Adrenal gland (tissue), 12 donors: Measurements from ENCODE around the gene BUD31. TPM values are rescaled to one million over a fixed set of nuclear protein-coding genes. Genes with fewer than 3 reads are reported as not detected.
"Not testable (repeated sequence)": the region's sequence is repeated elsewhere in the genome, so short reads cannot be mapped to it uniquely, and the experiment has no call there.

Experiments
- DNase-seq, 7 donors: peaks; one replicate each; pipeline ENCODE4 v3.0.0-alpha.2; 2019 to 2020
- H3K27ac ChIP-seq, 5 donors: fragments of 200-600 bp; sonication (generic) in 4 of 5; 1 replicate in 3 of 5; 2 replicates in 2 of 5; pipeline versions ENCODE4 v1.5.1 to v1.8.0; 2016 to 2020; ENCODE audit warnings: mild to moderate bottlenecking in 1 of 5
- H3K27me3 ChIP-seq: fragments of 200-600 bp; 2 replicates; pipeline ENCODE4 v1.8.0; 2021
- H3K36me3 ChIP-seq, 2 donors: fragments of 200-600 bp; replicated peaks in 1 of 2; 1 replicate in 1 of 2; 2 replicates in 1 of 2; pipeline versions ENCODE4 v1.5.1 to v1.8.0; 2018 to 2022
- H3K4me1 ChIP-seq, 2 donors: fragments of 200-600 bp; replicated peaks in 1 of 2; 1 replicate in 1 of 2; 2 replicates in 1 of 2; pipeline versions ENCODE4 v1.5.1 to v1.8.0; 2018 to 2021
- H3K4me3 ChIP-seq, 4 donors: fragments of 200-600 bp; sonication (generic) in 3 of 4; one replicate each; pipeline ENCODE4 v1.5.1; 2016 to 2018
- H3K9me3 ChIP-seq, 3 donors: fragments of 200-600 bp; sonication (generic) in 1 of 3; replicated peaks in 1 of 3; 1 replicate in 2 of 3; 2 replicates in 1 of 3; pipeline versions ENCODE4 v1.5.1 to v1.8.0; 2016 to 2021
- CTCF ChIP-seq, 6 experiments: fragments of 450-650 bp in 4 of 6; fragments of 200-600 bp in 2 of 6; sonication (generic) in 1 of 6; IDR thresholded peaks; 1 replicate in 5 of 6; 2 replicates in 1 of 6; pipeline versions ENCODE4 v1.5.1 to v1.8.0; 2016 to 2021; ENCODE audit warnings: antibody characterized with exemption in 6 of 6, mild to moderate bottlenecking in 2 of 6, moderate library complexity in 1 of 6
- POLR2A ChIP-seq, 2 donors: fragments of 450-650 bp; IDR thresholded peaks; one replicate each; pipeline ENCODE4 v1.6.1; 2017; ENCODE audit warnings: antibody characterized with exemption in 2 of 2, mild to moderate bottlenecking in 2 of 2, moderate library complexity in 1 of 2
- WGBS, 4 donors: extraction: QIAGEN DNeasy Blood & Tissue Kit in 2 of 4; methylation state at CpG; one replicate each; pipeline versions ENCODE4 v1.1.5 to v1.1.7; 2013 to 2017; 5-methylcytosine and 5-hydroxymethylcytosine counted together
- intact Hi-C, 2 donors: fragments of 100-400 bp; cut with DNase I; formaldehyde crosslinking; loops; one replicate each; pipeline versions ENCODE4 v1.14.1 to v1.15.0; 2022 to 2023
- polyA plus RNA-seq, 3 donors: library from polyadenylated mRNA; stranded (reverse); fragments of 200-250 nt in 2 of 3; fragments of 350-450 nt in 1 of 3; fragmentation: Illumina TruSeq in 1 of 3; extraction: RNeasy Lipid Tissue Mini Kit (QIAGEN cat#74804) in 1 of 3; gene quantifications; one replicate each; pipeline ENCODE4 v1.2.3, GENCODE V29; 2013 to 2014
- total RNA-seq, 9 donors: library from RNA; depleted of rRNA in 4 of 9; stranded (reverse); fragments of >200 nt in 4 of 9; fragments of 120-200 nt in 1 of 9; fragmentation: NEBNext Ultra II Directional in 1 of 9; extraction: Animal tissue kit (Norgen Biotek cat#: 25700) in 1 of 9; gene quantifications; one replicate each; pipeline versions ENCODE4 v1.1.0 to v1.2.4, GENCODE V29; 2013 to 2023
- donor health status: healthy with polysubstance abuse.
- donor health status: Bipolar disorder and iron deficiency.
- donor health status: DM: yes; HTN: yes; CAD: no.
- donor health status: DM: no; HTN: no; CAD: no.
- donor health status: DM: no; HTN: no; CAD: no.
- donor health status: DM: yes; HTN: yes; CAD: no.

BUD31 gene
- total and polyA plus RNA-seq, 12 donors = 59.0 to 287 (median 86.7) TPM

DNA sequence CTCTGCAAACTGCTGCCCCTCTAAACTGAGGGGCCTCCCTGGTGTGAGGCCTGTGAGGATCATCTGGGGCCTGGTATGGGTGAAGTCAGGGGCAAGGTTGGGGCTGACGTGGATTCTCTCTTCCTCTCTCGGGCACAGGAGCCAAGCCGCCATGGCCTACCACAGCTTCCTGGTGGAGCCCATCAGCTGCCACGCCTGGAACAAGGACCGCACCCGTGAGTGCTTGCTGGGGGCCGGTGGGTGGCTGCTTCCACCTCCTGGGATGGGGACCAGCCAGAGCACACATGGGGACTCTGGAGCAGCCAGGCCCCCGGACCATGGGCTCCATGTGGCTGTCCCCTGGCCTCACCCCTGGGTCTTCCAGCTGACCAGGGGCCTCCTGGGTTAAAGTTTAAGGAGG lies 23.2 kb upstream of the BUD31 start:
- Histone ChIP-seq H3K9me3 (no peaks in the 10 kb centered on the region), H3K4me3 (no peak overlapping the region), H3K27me3 (no peaks in the 10 kb centered on the region), H3K4me1 (peaks cover 12 to 13% of the 10 kb centered on the region in 2 donors), H3K27ac (no peak overlapping the region), H3K36me3 (peaks cover 0 to 41% of the 10 kb centered on the region in 2 donors)
- 74 to 87% methylated on average over 8 of the region's 8 CpGs; no CpG with 5 or more reads in 2 of the 4 donors for WGBS, 4 donors
- intact Hi-C loops = no loop called here
- TF ChIP-seq POLR2A (IDR thresholded peaks at IDR 0.05) (no peak), CTCF (IDR thresholded peaks at IDR 0.05) (no peak)
- no peak for DNase-seq

- intact Hi-C loops = no loop called here
- WGBS, 4 donors = 90 to 95% (median 93%) methylated on average over 9 of the region's 9 CpGs
- no peak for DNase-seq
- Histone ChIP-seq H3K4me3 (no peak overlapping the region), H3K4me1 (peaks cover under 1 to 2% of the 10 kb centered on the region in 2 donors), H3K27me3 (no peaks in the 10 kb centered on the region), H3K9me3 (no peaks in the 10 kb centered on the region), H3K36me3 (peaks cover 0 to 53% of the 10 kb centered on the region in 2 donors), H3K27ac (no peak overlapping the region)
- no peak for TF ChIP-seq POLR2A (IDR thresholded peaks at IDR 0.05)
Observed at GRCh38 chr7:99386584-99387238, 22.1 kb upstream of the BUD31 start.

DNA sequence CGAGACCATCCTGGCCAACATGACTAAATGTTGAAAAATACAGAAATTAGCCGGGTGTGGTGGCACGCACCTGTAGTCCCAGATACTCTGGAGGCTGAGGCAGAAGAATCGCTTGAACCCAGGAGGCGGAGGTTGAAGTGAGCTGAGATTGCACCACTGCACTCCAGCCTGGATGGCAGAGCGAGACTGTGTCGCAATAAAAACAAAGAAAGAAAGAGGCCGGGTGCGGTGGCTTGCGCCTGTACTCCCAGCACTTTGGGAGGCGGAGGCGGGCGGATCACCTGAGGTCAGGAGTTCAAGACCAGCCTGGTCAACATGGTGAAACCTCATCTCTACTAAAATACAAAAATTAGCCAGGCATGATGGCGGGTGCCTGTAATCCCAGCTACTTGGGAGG lies 21.5 kb upstream of the BUD31 start:
- WGBS, 4 donors = 84 to 94% (median 91%) methylated on average over 14 of the region's 14 CpGs
- H3K9me3 ChIP-seq, DNase-seq, H3K27ac ChIP-seq, H3K27me3 ChIP-seq, intact Hi-C loops, H3K4me3 ChIP-seq, H3K4me1 ChIP-seq: not testable (repeated sequence)
- H3K36me3 ChIP-seq = peaks cover 0 to 58% of the 10 kb centered on the region in 2 donors

DNA sequence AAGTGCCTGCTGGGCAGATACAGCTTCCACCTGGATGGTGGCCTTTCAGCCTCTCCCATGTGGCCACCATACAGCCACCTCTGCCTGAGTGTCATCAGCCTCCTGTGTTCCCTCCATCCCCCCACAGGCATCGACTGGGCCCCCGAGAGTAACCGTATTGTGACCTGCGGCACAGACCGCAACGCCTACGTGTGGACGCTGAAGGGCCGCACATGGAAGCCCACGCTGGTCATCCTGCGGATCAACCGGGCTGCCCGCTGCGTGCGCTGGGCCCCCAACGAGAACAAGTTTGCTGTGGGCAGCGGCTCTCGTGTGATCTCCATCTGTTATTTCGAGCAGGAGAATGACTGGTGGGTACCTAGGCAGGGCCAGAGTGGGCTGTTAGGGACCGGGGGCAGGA lies 20.9 kb upstream of the BUD31 start:
- Histone ChIP-seq H3K4me1 (peaks cover 5 to 9% of the 10 kb centered on the region in 2 donors), H3K27ac (no peak overlapping the region), H3K36me3 (peaks cover 0 to 58% of the 10 kb centered on the region in 2 donors), H3K4me3 (no peak overlapping the region), H3K9me3 (no peaks in the 10 kb centered on the region), H3K27me3 (no peaks in the 10 kb centered on the region)
- 91 to 97% (median 94%) methylated on average over 15 to 20 of the region's 20 CpGs for WGBS, 4 donors
- DNase-seq = no peak
- intact Hi-C loops = no loop called here
- TF ChIP-seq POLR2A (IDR thresholded peaks at IDR 0.05) (no peak), CTCF (IDR thresholded peaks at IDR 0.05) (no peak)

- Histone ChIP-seq H3K9me3 (no peaks in the 10 kb centered on the region), H3K4me3 (no peak overlapping the region), H3K36me3 (peaks cover 0 to 65% of the 10 kb centered on the region in 2 donors), H3K27ac (no peak overlapping the region), H3K4me1 (peaks cover 12 to 17% of the 10 kb centered on the region in 2 donors), H3K27me3 (no peaks in the 10 kb centered on the region)
- intact Hi-C loops = no loop called here
- no peak for DNase-seq
- TF ChIP-seq CTCF (IDR thresholded peaks at IDR 0.05) (no peak), POLR2A (IDR thresholded peaks at IDR 0.05) (no peak)
- 91 to 96% (median 93%) methylated on average over 9 to 13 of the region's 13 CpGs for WGBS, 4 donors
Observed at GRCh38 chr7:99389772-99390171, 19.0 kb upstream of the BUD31 start.
